ENCODE data around the gene PPIP5K2. TPM values are rescaled to one million over a fixed set of nuclear protein-coding genes. Genes with fewer than 3 reads are reported as not detected.

PPIP5K2 gene
- total and polyA plus RNA-seq, 3 donors from 2014 or later: 23.7 to 42.8 (median 30.4) TPM

DNA sequence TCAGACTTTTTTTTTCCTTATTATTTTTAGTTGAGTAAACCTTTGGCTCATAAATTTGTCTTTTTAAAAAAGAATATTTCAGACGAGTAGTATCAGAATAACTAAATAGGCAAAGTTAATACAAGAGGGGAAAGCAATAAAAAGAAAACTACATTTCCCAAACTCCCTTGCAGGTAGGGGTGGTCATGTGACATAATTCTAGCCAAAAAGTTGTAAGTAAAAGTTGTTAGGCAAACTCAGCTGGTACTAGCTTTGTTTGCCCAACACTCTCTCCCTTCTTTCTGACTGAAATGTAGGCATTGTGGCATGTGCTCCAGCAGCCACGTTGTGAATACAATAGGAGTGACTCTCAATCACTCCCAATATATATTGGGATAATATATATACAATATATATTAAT, 21.1 kb upstream of the PPIP5K2 start:
- DNase-seq: no peak
- Histone ChIP-seq H3K27ac (no peak overlapping the region), H3K9me3 (no peaks in the 10 kb centered on the region), H3K4me3 (no peak overlapping the region), H3K36me3 (ENCODE audit: low read depth, missing control alignments) (no peaks in the 10 kb centered on the region), H3K4me1 (peaks cover 16% of the 10 kb centered on the region), H3K27me3 (no peaks in the 10 kb centered on the region)
- intact Hi-C loops (cut with DNase I; ENCODE audit: low total_unique reads): no loop called here
- 77 to 85% methylated on average over 2 of the region's 2 CpGs for WGBS, 2 donors
- TF ChIP-seq, protein P1, sequence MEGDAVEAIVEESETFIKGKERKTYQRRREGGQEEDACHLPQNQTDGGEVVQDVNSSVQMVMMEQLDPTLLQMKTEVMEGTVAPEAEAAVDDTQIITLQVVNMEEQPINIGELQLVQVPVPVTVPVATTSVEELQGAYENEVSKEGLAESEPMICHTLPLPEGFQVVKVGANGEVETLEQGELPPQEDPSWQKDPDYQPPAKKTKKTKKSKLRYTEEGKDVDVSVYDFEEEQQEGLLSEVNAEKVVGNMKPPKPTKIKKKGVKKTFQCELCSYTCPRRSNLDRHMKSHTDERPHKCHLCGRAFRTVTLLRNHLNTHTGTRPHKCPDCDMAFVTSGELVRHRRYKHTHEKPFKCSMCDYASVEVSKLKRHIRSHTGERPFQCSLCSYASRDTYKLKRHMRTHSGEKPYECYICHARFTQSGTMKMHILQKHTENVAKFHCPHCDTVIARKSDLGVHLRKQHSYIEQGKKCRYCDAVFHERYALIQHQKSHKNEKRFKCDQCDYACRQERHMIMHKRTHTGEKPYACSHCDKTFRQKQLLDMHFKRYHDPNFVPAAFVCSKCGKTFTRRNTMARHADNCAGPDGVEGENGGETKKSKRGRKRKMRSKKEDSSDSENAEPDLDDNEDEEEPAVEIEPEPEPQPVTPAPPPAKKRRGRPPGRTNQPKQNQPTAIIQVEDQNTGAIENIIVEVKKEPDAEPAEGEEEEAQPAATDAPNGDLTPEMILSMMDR (IDR thresholded peaks at IDR 0.05): no peak
- TF ChIP-seq POLR2A (IDR thresholded peaks at IDR 0.05): no peak

DNA sequence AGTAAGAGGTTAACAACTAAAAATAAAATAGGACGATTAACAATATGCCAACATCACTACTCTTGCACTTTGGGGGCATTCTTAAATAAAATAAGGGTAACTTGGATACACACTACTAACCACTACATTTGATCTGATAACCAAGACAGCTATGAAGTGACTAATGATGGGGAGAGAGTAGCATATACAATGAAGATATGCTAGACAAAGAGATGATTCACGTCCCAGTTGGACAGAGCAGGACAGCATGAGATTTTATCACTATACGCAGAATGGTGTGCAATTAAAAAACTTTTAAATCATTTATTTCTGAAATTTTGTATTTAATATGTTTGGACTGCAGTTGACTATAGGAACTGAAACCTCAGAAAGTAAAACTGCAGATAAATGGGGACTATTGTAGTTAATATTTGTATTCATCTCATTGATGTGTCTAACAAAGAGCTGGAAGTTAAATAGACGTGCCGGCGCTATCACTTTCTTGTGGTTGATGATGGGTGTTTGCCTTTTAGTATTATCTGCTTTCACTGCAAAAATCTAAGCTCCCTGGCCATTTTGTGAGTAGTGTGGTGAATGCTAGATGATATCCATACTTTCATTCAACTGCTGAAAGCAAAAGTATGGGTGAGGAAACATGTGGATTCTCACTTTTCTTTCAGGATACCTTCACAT, 18.9 kb upstream of the PPIP5K2 start:
- no peaks in the 10 kb centered on the region for H3K36me3 ChIP-seq (ENCODE audit: low read depth, missing control alignments)
- intact Hi-C loops (cut with DNase I; ENCODE audit: low total_unique reads): no loop called here
- TF ChIP-seq POLR2A (IDR thresholded peaks at IDR 0.05): no peak
- TF ChIP-seq, protein P1 (IDR thresholded peaks at IDR 0.05): no peak

DNA sequence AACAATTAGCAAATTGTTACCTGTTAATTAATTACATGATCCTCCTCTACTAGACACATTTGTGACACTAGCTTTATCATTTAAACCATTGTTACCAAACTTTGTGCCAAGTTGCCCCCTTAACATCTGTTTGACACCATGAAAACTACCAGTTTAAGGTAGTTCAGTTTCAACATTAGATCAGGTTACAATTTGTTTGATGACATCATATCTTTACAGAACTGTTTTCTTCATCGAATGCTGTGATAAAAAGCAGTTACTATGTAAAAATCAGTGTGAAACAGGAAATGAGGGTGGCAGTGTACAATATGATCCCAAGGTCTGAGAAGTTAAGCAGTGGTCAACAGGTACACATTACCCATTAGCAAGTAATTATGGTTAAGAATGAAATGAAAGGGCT, 17.9 kb upstream of the PPIP5K2 start:
- no peak for DNase-seq
- Histone ChIP-seq H3K4me1 (no peaks in the 10 kb centered on the region), H3K27me3 (no peaks in the 10 kb centered on the region), H3K27ac (no peak overlapping the region), H3K9me3 (no peaks in the 10 kb centered on the region), H3K36me3 (ENCODE audit: low read depth, missing control alignments) (no peaks in the 10 kb centered on the region), H3K4me3 (no peak overlapping the region)
- 60 to 70% methylated on average over 1 of the region's 1 CpG for WGBS, 2 donors
- intact Hi-C loops (cut with DNase I; ENCODE audit: low total_unique reads): no loop called here
- no peak for TF ChIP-seq POLR2A (IDR thresholded peaks at IDR 0.05)
- TF ChIP-seq, protein P1 (IDR thresholded peaks at IDR 0.05): no peak

More for the DNA sequence above, 18.9 kb upstream of the PPIP5K2 start:
- no peak overlapping the region for H3K27ac ChIP-seq
- H3K9me3 ChIP-seq: no peaks in the 10 kb centered on the region
- no peak for DNase-seq
- WGBS, 2 donors: 86 to 92% methylated on average over 6 of the region's 6 CpGs
- no peaks in the 10 kb centered on the region for H3K27me3 ChIP-seq
- no peaks in the 10 kb centered on the region for H3K4me1 ChIP-seq
- H3K4me3 ChIP-seq: no peak overlapping the region

DNA sequence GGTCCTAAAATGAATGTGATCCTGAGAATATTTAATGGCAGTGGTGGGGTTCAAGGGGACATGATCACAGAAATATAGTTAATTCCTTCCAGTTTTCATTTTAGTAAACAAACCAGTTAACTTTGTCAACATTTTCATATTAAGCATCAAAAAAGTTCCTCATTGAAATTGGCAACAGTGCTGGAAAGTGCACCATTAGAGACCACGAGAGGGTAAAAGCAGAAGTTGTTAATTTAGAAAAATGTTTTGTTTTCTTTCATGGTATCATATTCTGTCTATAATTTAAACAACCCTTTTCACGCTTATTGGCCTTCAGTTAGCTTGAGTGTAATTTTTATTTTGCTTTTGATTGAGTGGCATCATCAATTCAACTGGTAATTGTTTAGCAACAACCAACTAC, 12.0 kb upstream of the PPIP5K2 start:
- no peak for DNase-seq

More for the DNA sequence above, 12.0 kb upstream of the PPIP5K2 start:
- H3K4me1 ChIP-seq: no peaks in the 10 kb centered on the region
- TF ChIP-seq POLR2A (IDR thresholded peaks at IDR 0.05): no peak
- TF ChIP-seq, protein P1 (IDR thresholded peaks at IDR 0.05): no peak
- no peaks in the 10 kb centered on the region for H3K27me3 ChIP-seq
- intact Hi-C loops (cut with DNase I; ENCODE audit: low total_unique reads): no loop called here
- H3K9me3 ChIP-seq: no peaks in the 10 kb centered on the region
- H3K36me3 ChIP-seq (ENCODE audit: low read depth, missing control alignments): no peaks in the 10 kb centered on the region
- 56 to 66% methylated on average over 2 of the region's 2 CpGs for WGBS, 2 donors
- no peak overlapping the region for H3K27ac ChIP-seq
- no peak overlapping the region for H3K4me3 ChIP-seq

Data from testis (tissue), 3 donors.